A549 (cell line): ENCODE data around the gene FAM219B.

Experiments
- CTCF ChIP-seq: fragments of >200 bp; sonication (Bioruptor Twin); formaldehyde crosslinking; IDR thresholded peaks from 3 replicates; pipeline ENCODE4 v1.5.1; 2016
- GATA3 ChIP-seq: IDR thresholded peaks from 2 replicates; pipeline ENCODE4 v1.6.1; 2012; ENCODE audit warnings: borderline replicate concordance
- MAX ChIP-seq: IDR thresholded peaks from 2 replicates; pipeline ENCODE4 v1.6.1; 2012
- NFE2L2 ChIP-seq: fragments of 150-350 bp; conservative IDR thresholded peaks from 2 replicates; pipeline ENCODE4 v1.6.1; 2014; ENCODE audit warnings: low read length

GRCh38 chr15:74897300-74897701 lies 9.3 kb downstream of the FAM219B start:
- TF ChIP-seq MAX (no peak), CTCF (no peak), GATA3 (no peak), NFE2L2 (no peak)
